T-helper 2 cell treated with Interferon-gamma antibody and Interleukin-4, amounts not matched to agents 5 μg/mL and 100 μg/mL, for 36 hours (primary cell): ENCODE measurements around the gene SMTNL1.

Source experiments
- DNase-seq: peaks from one replicate; pipeline ENCODE4 v3.0.0; 2021; ENCODE audit warnings: low spot score
- H3K27ac Mint-ChIP-seq: one replicate; pipeline ENCODE4 v1.8.0; 2021; ENCODE audit warnings: mild to moderate bottlenecking, mixed read lengths
- H3K27me3 Mint-ChIP-seq: one replicate; pipeline ENCODE4 v1.8.0; 2021; ENCODE audit warnings: low read depth, mixed read lengths
- H3K36me3 Mint-ChIP-seq: one replicate; pipeline ENCODE4 v1.8.0; 2021; ENCODE audit warnings: low read depth, mixed read lengths
- H3K4me1 Mint-ChIP-seq: one replicate; pipeline ENCODE4 v1.8.0; 2021; ENCODE audit warnings: low read depth, mixed read lengths
- H3K4me3 Mint-ChIP-seq: one replicate; pipeline ENCODE4 v1.8.0; 2022; ENCODE audit warnings: mild to moderate bottlenecking, moderate library complexity, mixed read lengths
- H3K9me3 Mint-ChIP-seq: one replicate; pipeline ENCODE4 v1.8.0; 2021; ENCODE audit warnings: mixed read lengths

SMTNL1 gene

DNA sequence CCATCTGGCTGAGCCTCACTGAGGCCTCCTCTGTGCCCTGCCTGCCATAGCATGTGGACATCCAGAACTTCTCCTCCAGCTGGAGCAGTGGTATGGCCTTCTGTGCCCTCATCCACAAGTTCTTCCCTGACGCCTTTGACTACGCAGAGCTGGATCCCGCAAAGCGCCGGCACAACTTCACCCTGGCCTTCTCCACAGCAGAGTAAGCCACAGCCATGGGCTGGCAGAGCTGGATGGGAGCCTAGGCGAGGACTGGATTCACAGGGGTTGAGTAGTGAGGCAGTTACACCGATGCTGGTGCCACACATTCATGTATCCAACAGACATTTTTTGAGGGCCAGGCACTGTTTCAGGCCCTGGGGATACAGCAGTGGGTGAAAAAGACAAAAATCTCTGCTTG is 9.1 kb downstream of the SMTNL1 start:
- peaks cover 2% of the 10 kb centered on the region for H3K4me1 Mint-ChIP-seq
- H3K36me3 Mint-ChIP-seq = peaks cover 25% of the 10 kb centered on the region
- no peak overlapping the region for H3K27ac Mint-ChIP-seq

DNA sequence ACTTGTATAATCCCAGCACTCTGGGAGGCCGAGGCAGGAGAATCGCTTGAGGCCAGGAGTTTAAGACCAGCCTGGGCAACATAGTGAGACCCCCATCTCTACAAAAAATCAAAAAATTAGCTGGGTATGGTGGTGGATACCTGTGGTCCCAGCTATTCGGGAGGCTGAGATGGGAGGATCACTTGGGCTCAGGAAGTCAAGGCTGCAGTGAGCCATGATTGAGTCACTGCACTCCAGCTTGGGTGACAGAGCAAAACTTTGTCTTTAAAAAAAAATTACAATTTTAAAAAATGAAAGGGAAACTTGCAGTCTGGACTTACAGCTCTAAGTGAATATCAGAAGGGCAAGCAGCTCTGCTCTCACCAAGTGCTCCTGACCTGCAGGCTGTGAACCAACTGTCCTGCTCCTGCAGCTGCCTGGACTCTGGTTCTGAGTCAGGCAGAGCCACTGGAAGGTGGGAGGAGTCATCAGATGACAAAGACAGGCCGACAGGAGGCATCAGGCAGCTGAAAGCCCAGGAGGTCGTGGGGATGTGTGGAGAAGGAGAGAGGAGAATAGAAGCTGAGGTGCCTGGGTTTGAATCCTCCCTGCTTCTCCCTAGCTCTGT is 9.6 kb downstream of the SMTNL1 start:
- no peak for DNase-seq
- no peak overlapping the region for H3K27ac Mint-ChIP-seq
- no peaks in the 10 kb centered on the region for H3K27me3 Mint-ChIP-seq
- peaks cover 2% of the 10 kb centered on the region for H3K4me1 Mint-ChIP-seq
- no peaks in the 10 kb centered on the region for H3K9me3 Mint-ChIP-seq
- no peak overlapping the region for H3K4me3 Mint-ChIP-seq
- peaks cover 30% of the 10 kb centered on the region for H3K36me3 Mint-ChIP-seq

More for the DNA sequence above, 9.1 kb downstream of the SMTNL1 start:
- no peaks in the 10 kb centered on the region for H3K9me3 Mint-ChIP-seq
- DNase-seq = no peak
- H3K4me3 Mint-ChIP-seq = no peak overlapping the region
- H3K27me3 Mint-ChIP-seq = no peaks in the 10 kb centered on the region

DNA sequence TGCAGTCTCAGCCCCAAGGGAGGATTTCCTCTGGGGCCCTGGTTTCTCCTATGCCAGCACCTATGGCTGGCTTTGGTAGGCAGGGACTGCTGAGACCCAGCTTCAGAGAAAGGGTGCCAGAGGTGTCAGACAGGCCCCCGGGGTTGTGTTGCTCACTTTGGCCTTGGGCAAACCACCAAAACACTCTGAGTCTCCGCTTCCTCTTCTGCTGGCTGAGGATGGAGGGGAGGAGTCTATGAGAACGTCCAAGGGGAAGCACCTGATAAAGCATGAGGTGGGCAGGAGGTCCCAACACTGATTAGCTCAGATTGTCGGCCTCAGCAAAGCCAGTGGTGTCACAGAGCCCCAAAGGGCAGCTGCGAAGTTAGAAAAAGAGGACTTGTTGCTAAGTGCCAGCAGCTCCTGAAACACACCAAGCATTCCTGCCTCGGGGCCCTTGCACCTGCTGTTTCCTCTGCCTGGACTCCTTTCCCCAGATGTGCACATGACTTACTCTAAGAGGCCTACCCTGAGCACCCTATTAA is 10.5 kb downstream of the SMTNL1 start:
- H3K4me3 Mint-ChIP-seq = no peak overlapping the region
- DNase-seq = no peak
- H3K27me3 Mint-ChIP-seq = no peaks in the 10 kb centered on the region
- H3K9me3 Mint-ChIP-seq = no peaks in the 10 kb centered on the region
- peak overlapping the region; percentile 41 for H3K27ac Mint-ChIP-seq
- H3K36me3 Mint-ChIP-seq = peaks cover 38% of the 10 kb centered on the region
- peaks cover 2% of the 10 kb centered on the region for H3K4me1 Mint-ChIP-seq

DNA sequence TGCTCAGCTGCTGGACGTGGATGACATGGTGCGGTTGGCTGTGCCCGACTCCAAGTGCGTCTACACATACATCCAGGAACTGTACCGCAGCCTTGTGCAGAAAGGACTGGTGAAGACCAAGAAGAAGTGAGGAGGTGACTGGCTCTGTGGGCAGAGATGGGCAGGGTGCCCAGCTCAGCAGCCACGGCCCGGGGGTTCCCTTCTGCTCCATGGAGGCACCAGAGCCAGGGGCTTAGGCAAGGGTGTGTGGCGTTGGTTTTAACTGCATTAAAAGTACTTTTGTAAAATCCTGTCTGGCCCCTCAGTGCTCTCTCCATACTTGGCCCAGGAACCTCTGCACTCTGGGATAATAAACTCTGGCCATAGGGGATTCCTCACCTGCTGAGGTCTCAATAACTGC is 12.6 kb downstream of the SMTNL1 start:
- Mint-ChIP-seq H3K36me3 (peaks cover 57% of the 10 kb centered on the region), H3K4me3 (no peak overlapping the region), H3K27ac (no peak overlapping the region), H3K27me3 (no peaks in the 10 kb centered on the region), H3K4me1 (peaks cover 6% of the 10 kb centered on the region), H3K9me3 (no peaks in the 10 kb centered on the region)
- DNase-seq = no peak

DNA sequence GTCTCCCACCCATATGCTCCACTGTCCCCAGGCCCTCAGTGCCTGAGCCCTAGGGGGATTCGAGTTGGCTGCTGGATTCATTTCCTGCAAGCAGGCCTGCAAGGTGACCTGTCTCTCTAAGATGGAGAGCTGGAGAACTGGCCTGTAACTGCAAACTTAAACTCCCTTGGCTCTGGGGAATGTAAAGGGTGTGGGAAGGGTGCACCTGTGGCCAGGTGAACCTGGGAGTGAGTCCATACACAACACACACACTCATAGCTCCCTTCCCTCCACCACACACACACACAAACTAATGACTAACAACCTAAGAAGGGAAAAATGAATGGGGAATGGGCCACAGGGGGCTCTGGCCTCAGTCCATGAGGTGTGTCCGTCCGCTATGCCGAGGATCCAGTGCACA is 14.5 kb downstream of the SMTNL1 start:
- Mint-ChIP-seq H3K4me1 (peaks cover 10% of the 10 kb centered on the region), H3K36me3 (peaks cover 70% of the 10 kb centered on the region), H3K9me3 (no peaks in the 10 kb centered on the region), H3K27me3 (no peaks in the 10 kb centered on the region), H3K27ac (no peak overlapping the region), H3K4me3 (no peak overlapping the region)
- DNase-seq = no peak

DNA sequence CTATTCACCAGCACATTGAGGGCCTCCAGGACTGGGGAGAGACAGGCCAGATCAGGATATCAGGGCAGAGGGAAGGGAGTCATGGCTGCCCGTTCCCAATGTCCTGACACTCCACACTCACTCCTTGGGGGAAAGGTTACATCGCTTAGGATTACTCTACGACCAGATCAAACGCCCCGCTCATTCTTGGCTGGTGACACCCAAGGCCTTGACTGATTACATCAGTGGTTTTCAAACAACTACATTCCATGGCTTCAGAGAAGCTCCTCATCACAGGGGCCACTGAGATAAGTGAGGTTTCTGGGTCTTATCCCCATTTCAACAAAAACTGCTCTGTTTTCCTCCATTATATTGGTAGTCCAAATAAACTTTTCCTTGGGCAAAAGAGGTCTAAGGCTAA is 15.1 kb downstream of the SMTNL1 start:
- no peak for DNase-seq
- Mint-ChIP-seq H3K27me3 (no peaks in the 10 kb centered on the region), H3K36me3 (peaks cover 68% of the 10 kb centered on the region), H3K4me3 (no peak overlapping the region), H3K9me3 (no peaks in the 10 kb centered on the region), H3K4me1 (peaks cover 10% of the 10 kb centered on the region), H3K27ac (no peak overlapping the region)

DNA sequence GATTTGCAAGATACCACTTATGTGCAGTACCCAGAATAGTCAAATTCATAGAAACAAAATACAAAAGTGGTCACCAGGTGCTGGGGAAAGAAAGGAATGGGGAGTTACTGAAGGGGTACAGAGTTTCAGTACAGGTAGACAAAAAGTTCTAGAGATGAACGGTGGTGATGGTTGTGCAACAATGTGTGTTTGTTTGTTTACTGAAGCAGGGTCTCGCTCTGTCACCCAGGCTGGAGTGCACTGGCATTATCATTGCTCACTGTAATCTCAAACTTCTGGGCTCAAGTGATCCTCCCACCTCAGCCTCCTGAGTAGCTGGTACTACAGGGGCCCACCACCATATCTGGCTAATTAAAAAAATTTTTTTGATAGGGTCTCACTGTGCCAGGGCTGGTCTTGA is 18.0 kb downstream of the SMTNL1 start:
- Mint-ChIP-seq H3K27ac (peak overlapping the region; percentile 36), H3K36me3 (peaks cover 75% of the 10 kb centered on the region), H3K27me3 (no peaks in the 10 kb centered on the region), H3K9me3 (no peaks in the 10 kb centered on the region), H3K4me3 (peak overlapping the region; percentile 8), H3K4me1 (peaks cover 8% of the 10 kb centered on the region)
- DNase-seq = no peak

DNA sequence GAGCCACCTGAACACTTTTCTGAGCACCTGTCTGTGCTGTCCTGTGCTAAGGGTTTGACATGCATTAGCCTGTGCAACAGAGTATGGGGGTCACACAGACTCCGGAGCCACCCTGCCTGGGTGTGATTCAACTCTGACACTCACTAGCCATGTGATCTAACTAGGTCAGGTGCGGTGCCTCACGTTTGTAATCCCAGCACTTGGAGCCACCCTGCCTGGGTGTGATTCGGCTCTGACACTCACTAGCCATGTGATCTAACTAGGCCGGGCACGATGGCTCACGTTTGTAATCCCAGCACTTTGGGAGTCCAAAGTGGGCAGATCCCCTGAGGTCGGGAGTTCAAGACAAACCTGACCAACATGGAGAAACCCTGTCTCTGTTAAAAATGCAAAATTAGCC is 18.6 kb downstream of the SMTNL1 start:
- H3K4me1 Mint-ChIP-seq = peaks cover 9% of the 10 kb centered on the region
- H3K36me3 Mint-ChIP-seq = peaks cover 72% of the 10 kb centered on the region
- H3K4me3 Mint-ChIP-seq = no peak overlapping the region
- no peaks in the 10 kb centered on the region for H3K9me3 Mint-ChIP-seq
- DNase-seq = no peak
- no peak overlapping the region for H3K27ac Mint-ChIP-seq
- no peaks in the 10 kb centered on the region for H3K27me3 Mint-ChIP-seq

DNA sequence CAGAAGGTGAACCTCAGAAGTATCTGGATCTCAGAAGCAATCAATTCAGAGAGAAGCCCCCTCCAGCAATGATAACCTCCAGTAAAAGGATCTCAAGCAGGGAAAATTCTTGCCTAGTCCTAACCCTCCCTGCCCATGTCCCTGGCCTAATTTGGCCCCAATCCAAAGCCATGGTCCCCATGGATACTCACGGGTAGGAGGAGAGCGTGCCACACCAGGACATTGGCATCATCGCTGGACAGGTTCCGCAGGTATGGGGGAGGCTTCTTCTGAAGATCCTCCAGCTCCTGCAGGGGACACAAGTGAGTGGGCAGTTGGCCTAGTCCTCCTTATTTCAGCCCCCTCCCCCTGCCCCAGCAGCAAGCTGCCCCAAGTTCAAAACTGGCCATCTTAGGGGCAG is 22.8 kb downstream of the SMTNL1 start:
- Mint-ChIP-seq H3K4me3 (no peak overlapping the region), H3K4me1 (peaks cover 27% of the 10 kb centered on the region), H3K27ac (no peak overlapping the region), H3K9me3 (no peaks in the 10 kb centered on the region), H3K27me3 (no peaks in the 10 kb centered on the region), H3K36me3 (peaks cover 67% of the 10 kb centered on the region)
- no peak for DNase-seq

DNA sequence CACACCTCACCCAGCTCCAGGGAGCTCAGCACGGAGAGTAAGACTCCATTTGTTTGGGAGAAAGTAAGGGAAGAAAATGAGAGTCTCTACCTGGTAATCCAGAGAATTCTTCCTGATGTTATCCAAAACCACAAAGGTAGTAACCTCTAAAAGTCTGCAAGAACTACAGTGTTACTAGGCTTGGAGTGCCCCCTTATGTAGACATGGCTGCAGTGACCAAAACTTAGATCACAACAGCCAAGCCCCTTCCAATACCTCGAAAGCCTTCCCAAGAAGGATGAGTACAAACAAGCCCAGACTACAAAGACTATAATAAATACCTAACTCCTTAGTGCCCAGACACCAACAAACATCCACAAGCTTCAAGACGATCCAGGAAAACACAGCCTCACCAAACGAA is 25.2 kb downstream of the SMTNL1 start:
- Mint-ChIP-seq H3K4me3 (no peak overlapping the region), H3K4me1 (peaks cover 29% of the 10 kb centered on the region), H3K27ac (peak overlapping the region; percentile 72), H3K36me3 (peaks cover 60% of the 10 kb centered on the region), H3K9me3 (no peaks in the 10 kb centered on the region), H3K27me3 (no peaks in the 10 kb centered on the region)
- DNase-seq = no peak

DNA sequence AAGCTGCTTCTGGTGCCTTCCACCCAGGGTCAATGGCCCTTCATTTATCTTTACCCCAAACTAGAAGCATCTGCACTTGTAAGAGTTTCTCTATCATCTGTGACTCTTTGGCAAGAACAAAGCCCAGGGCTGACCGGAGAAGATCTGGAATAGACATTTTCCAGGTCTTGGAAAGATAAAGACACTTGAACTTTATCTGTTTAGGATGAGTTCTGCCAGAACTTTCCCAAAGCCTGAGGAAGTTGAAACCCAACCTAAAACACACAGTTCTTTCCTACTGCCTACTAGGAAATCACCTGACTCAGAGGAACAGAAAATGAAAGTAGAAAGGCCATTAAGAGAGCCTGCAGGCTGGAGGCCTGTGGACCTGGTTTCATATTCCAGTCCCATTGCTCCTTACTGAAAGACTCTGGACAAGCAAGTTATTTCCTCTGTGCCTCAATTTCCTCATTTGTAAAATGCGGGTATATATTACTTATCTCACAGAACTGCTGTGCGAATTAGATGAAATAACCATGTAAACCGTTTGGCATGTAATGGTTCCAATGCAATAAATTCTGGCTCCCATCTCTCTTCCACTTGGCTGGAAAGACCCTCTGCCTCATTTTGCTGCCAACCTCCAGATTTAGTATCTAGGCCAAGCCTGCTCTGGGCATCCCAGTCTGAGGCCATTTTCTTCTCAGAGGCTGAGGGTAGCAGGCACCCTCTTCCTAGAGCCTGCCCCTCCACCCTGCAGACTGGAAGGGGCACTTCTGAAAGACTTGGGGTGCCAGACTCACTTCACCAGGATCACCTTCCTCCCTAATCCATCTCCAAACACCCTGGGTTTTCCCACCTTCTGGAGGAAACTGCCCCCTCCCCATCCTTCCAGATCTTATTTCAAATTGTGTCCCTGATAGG is 28.9 kb downstream of the SMTNL1 start:
- Mint-ChIP-seq H3K9me3 (no peaks in the 10 kb centered on the region), H3K4me3 (peak overlapping the region; percentile 98), H3K36me3 (peaks cover 37% of the 10 kb centered on the region), H3K4me1 (peaks cover 33% of the 10 kb centered on the region), H3K27me3 (no peaks in the 10 kb centered on the region), H3K27ac (peak overlapping the region; percentile 87)
- peak; percentile 30 for DNase-seq

DNA sequence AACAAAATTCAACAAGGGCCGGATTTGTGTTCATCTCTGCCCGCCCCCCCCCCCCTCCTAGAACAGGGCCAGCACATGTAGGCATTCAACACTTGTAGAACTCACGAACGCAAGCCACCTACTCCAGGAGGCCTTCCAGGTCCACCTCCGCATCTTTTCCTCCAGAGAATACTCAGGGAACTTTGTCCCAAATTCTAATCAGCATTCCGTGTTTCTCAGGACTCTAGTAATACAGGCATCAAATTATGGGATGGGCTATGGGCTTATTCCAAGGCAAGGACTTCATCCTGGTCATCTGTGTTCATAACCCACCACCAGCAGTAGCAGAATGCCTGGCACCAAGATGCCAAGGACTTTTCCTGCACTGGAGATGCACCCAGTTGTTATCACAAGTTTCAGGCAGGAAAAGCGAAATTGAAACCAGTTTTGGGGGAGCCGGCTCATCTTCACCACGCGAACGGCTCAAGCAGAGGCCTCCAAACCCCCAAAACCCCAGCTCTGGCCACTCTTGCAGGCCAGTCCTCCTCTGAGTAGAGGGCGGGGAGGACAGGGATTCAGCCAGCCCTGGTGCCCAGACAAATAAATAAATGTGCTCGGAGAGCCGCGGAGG is 29.6 kb downstream of the SMTNL1 start:
- H3K36me3 Mint-ChIP-seq = peaks cover 31% of the 10 kb centered on the region
- peak overlapping the region; percentile 87 for H3K27ac Mint-ChIP-seq
- peak overlapping the region; percentile 98 for H3K4me3 Mint-ChIP-seq
- H3K9me3 Mint-ChIP-seq = no peaks in the 10 kb centered on the region
- H3K4me1 Mint-ChIP-seq = peaks cover 28% of the 10 kb centered on the region
- DNase-seq = peak; percentile 30
- H3K27me3 Mint-ChIP-seq = no peaks in the 10 kb centered on the region

DNA sequence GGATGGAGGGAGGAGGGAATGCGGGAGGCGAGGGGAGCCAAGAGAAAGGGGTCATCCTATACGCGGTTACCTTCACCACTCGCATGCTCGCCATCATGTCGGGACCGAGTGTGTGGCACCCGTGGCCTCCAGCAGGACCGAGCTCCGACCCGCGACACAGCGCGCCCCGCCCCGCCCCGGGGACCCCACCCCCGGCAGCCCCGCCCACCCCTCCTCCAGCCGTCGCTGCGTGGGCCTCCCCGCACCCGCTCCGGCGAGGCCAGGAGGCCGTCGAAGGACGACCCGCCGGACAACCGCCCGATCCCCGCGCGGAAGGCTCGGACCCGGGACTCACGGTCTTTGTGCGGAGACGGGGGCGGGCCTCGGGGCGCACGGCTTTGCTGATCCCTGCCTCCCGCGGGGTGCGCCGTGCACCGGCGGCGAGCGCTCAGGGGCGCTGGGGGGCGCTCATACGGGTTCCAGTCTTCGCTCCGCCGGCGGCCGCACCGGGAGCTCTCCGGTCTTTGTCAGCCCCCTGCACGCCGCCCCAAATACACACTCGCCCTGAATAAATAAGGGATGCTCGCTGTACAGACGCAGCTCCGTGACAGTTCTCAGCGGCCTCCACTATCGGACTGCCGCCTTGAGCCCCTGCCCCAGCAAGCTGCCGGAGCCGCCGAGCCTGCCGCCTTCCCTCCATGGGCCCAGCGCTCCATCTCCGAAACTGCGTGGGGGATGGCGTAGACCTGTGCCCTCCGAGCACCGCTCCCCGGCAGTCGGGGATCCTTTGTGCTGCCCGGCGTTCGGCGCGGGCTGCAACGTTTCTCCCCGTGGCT is 30.3 kb downstream of the SMTNL1 start, which contains the start of gene UBE2L6:
UBE2L6 (minus strand) TSS at position 158 of the 815 bp plus-strand sequence; CDS start at position 97, 61 bp downstream.
- peak within 1 kb of the TSS; percentile 98 for H3K4me3 Mint-ChIP-seq
- DNase-seq = peak; percentile 64
- H3K9me3 Mint-ChIP-seq = no peaks in the 10 kb centered on the region
- no peaks in the 10 kb centered on the region for H3K27me3 Mint-ChIP-seq
- peaks cover 29% of the 10 kb centered on the region for H3K36me3 Mint-ChIP-seq
- peak within 1 kb of the TSS; percentile 97 for H3K27ac Mint-ChIP-seq
- peaks cover 26% of the 10 kb centered on the region for H3K4me1 Mint-ChIP-seq
